ENCODE data around the gene KIF1C.

GRCh38 chr17:4969551-4970173 is 28.1 kb upstream of the KIF1C start:
- TF ChIP-seq CTCF (IDR thresholded peaks at IDR 0.05) (no peak), POLR2AphosphoS5 (IDR thresholded peaks at IDR 0.05) (peak in 1 of 4 donors; percentile 16), EP300 (IDR thresholded peaks at IDR 0.05) (no peak), POLR2A (IDR thresholded peaks at IDR 0.05) (no peak)
